22Rv1 (cell line): ENCODE data around the gene DPH2.

Experiments used
- CTCF ChIP-seq: fragments of 450-650 bp; IDR thresholded peaks from 2 replicates; pipeline ENCODE4 v1.5.1; 2017; ENCODE audit warnings: mild to moderate bottlenecking
- ZFX ChIP-seq: fragments of 450-650 bp; IDR thresholded peaks from 2 replicates; pipeline ENCODE4 v1.6.1; 2017; ENCODE audit warnings: antibody characterized with exemption, borderline replicate concordance

GRCh38 chr1:43938892-43939587 is 30.8 kb upstream of the DPH2 start:
- no peak for TF ChIP-seq CTCF
- TF ChIP-seq ZFX = no peak
